ENCODE measurements around the gene GJA9.

- TF ChIP-seq POLR2A (IDR thresholded peaks at IDR 0.05) (no peak), EP300 (IDR thresholded peaks at IDR 0.05) (no peak)
- TF ChIP-seq, protein P1, sequence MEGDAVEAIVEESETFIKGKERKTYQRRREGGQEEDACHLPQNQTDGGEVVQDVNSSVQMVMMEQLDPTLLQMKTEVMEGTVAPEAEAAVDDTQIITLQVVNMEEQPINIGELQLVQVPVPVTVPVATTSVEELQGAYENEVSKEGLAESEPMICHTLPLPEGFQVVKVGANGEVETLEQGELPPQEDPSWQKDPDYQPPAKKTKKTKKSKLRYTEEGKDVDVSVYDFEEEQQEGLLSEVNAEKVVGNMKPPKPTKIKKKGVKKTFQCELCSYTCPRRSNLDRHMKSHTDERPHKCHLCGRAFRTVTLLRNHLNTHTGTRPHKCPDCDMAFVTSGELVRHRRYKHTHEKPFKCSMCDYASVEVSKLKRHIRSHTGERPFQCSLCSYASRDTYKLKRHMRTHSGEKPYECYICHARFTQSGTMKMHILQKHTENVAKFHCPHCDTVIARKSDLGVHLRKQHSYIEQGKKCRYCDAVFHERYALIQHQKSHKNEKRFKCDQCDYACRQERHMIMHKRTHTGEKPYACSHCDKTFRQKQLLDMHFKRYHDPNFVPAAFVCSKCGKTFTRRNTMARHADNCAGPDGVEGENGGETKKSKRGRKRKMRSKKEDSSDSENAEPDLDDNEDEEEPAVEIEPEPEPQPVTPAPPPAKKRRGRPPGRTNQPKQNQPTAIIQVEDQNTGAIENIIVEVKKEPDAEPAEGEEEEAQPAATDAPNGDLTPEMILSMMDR (IDR thresholded peaks at IDR 0.05): no peak
These were observed 35.2 kb downstream of the GJA9 start for GRCh38 chr1:38846210-38846609.
